Nasal cavity respiratory epithelium epithelial cell of viscerocranial mucosa (primary cell): ENCODE measurements around the gene APP. TPM values are rescaled to one million over a fixed set of nuclear protein-coding genes. Genes with fewer than 3 reads are reported as not detected.

Source experiments
- total RNA-seq: library from RNA; depleted of rRNA; stranded (reverse); fragments of >200 nt; gene quantifications from 2 replicates; pipeline ENCODE4 v1.2.3, GENCODE V29; 2014

The APP gene
- 942 and 2,176 TPM in 2 replicates for total RNA-seq

DNA sequence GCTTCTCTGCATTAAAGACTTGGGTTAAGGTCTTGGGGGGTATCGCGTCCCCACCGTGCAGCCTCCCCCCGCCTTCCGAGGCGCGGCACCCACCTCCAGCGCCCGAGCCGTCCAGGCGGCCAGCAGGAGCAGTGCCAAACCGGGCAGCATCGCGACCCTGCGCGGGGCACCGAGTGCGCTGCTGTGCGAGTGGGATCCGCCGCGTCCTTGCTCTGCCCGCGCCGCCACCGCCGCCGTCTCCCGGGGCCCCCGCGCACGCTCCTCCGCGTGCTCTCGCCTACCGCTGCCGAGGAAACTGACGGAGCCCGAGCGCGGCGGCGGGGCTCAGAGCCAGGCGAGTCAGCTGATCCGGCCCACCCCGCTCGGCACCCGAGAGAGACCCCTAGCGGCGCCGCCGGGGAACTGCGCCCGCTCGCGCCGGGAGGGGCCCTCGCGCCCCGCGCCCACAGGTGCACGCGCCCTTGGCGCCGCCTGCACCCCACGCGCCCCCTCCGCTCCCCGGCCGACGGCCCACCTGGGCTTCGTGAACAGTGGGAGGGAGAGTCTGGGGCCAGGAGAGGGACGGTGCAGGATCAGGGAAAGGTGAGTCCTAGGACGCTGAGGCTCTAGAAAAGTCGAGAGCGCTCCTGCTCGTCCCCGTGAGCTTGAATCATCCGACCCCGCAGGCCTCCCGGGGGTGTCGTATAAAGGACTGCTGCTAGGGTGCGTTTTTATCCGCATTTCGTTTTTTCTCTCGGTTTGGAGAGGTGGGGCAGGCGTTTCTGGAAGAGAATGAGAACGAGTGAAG, at the start of gene APP:
Gene APP, minus strand, starts transcription at position 300 of the 787 bp plus-strand sequence. Its CDS starts 150 bp downstream, at position 150.

